KOPT-K1 (cell line): ENCODE measurements around the gene P4HA2.

Experiments
- H3K27ac ChIP-seq: fragments of 200-600 bp; sonication (generic); 2 replicates; pipeline ENCODE4 v1.5.1; 2016; ENCODE audit warnings: antibody characterized with exemption, mild to moderate bottlenecking, low read depth, low read length; ENCODE audit not compliant: poor library complexity, severe bottlenecking
- H3K36me3 ChIP-seq: fragments of 200-600 bp; sonication (generic); 2 replicates; pipeline ENCODE4 v1.5.1; 2017; ENCODE audit warnings: antibody characterized with exemption, mild to moderate bottlenecking, low read length, moderate library complexity; ENCODE audit not compliant: insufficient read depth
- H3K9me3 ChIP-seq: fragments of 200-600 bp; sonication (generic); 2 replicates; pipeline ENCODE4 v1.5.1; 2017; ENCODE audit warnings: antibody characterized with exemption, low read length, mild to moderate bottlenecking; ENCODE audit not compliant: insufficient read depth, poor library complexity, severe bottlenecking

P4HA2 gene

DNA sequence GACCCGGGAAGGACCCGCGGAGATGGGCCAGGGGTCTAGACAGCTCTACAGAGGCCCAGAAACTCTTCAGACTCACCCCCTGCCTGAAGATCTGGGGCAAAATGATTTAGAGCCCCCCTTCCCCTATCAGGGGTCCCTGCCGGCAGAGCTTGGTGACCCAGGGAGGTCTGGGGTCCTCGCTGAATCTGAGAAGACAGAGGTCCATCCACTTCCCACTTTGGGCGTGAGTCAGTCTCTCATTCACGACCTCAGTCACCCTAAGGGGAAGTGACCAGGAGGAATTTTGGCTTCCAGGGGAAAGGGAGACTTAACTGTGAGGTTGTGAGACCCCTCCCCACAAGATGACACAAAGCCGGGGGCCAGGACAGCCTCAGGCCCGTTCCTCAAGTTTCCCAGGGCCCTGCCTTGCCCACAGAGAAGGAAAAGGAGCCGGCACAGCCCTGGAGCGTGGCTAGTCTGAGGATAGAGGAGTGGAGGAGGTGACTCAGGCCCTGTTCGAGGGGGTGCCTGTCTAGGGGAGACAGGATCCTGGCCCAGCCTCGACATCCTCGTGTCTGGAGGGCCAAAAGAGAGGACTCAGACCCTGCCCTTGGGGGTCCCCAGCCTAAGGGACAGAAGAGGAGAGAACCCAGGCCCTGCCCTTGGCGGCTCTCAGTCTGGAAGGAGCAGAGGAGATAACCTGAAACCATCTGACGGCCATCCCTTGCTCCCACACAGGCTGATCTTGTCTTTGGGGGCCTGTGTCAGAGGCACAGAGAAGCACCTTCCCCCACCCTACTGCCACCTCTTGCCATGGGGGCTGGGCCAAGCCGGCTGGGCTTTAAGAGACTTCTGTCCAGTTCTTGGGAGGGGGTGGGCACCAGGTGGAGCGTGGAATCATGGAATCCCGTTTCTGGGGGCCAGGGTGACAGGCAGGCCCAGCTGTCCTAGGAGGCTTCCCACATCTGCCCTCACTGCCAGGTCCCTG lies 30.7 kb upstream of the P4HA2 start:
- Histone ChIP-seq H3K27ac (no peak overlapping the region), H3K36me3 (no peaks in the 10 kb centered on the region), H3K9me3 (no peaks in the 10 kb centered on the region)

GRCh38 chr5:132257131-132258101 lies 29.8 kb upstream of the P4HA2 start, which contains the start of gene PDLIM4:
TSS of gene PDLIM4 (plus strand) at chr5:132257696. CDS start at chr5:132257735, 39 bp downstream.
- Histone ChIP-seq H3K27ac (no peak within 1 kb of the TSS), H3K36me3 (no peaks in the 10 kb centered on the region), H3K9me3 (no peaks in the 10 kb centered on the region)

DNA sequence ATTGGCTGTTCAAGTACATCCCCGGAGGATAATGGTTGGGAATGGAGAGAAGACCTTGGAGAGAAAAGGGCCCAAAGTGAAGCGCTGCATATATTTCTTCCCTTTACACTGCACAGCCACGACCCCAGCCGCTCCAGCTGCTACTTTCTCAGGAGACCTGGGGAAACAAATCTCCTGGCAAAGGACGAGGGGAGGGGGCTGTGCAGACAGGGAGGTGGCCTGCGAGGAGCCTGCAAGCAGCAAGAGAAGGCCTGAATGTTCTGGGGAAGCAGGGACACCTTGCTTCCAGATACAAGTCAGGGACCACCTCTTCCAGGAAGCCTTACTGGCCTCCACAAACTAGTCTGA lies 29.1 kb upstream of the P4HA2 start:
- Histone ChIP-seq H3K36me3 (no peaks in the 10 kb centered on the region), H3K27ac (no peak overlapping the region), H3K9me3 (no peaks in the 10 kb centered on the region)

DNA sequence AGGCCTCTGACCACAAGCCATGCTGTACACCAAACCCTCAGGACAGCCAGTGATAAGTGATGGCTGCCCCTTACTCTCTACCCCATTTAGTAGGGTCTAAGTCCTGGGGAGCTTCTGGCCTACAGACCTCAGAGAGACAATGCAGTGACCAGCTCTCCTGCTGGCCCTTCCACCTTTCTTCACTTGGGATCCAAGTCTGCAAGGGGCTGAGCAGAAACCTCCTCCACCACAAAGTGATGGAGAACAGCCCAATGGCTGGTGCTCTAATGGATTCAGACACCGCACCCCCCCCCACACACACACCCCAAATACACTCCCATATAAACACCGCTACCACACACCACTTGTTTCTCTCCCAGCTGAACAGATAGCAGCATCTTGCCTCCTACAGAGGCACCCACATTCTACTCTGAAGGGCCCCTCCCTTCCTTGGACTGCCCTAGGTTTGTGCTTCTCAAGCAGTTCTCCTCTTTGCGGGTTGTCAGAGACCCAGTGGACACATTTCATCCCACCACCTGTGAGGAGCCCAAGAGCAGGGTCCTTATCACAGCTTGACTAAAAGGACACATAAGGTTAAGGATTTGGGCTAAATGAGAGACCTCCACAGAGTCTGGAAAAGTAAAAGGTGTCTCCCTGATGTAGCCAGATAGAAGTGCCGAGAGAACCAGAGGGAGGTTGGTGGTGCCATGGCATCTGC lies 28.6 kb upstream of the P4HA2 start:
- Histone ChIP-seq H3K27ac (no peak overlapping the region), H3K36me3 (no peaks in the 10 kb centered on the region), H3K9me3 (no peaks in the 10 kb centered on the region)

- no peaks in the 10 kb centered on the region for H3K36me3 ChIP-seq
- H3K9me3 ChIP-seq: no peaks in the 10 kb centered on the region
- no peak overlapping the region for H3K27ac ChIP-seq
Measured at GRCh38 chr5:132254321-132254977, 26.8 kb upstream of the P4HA2 start.

DNA sequence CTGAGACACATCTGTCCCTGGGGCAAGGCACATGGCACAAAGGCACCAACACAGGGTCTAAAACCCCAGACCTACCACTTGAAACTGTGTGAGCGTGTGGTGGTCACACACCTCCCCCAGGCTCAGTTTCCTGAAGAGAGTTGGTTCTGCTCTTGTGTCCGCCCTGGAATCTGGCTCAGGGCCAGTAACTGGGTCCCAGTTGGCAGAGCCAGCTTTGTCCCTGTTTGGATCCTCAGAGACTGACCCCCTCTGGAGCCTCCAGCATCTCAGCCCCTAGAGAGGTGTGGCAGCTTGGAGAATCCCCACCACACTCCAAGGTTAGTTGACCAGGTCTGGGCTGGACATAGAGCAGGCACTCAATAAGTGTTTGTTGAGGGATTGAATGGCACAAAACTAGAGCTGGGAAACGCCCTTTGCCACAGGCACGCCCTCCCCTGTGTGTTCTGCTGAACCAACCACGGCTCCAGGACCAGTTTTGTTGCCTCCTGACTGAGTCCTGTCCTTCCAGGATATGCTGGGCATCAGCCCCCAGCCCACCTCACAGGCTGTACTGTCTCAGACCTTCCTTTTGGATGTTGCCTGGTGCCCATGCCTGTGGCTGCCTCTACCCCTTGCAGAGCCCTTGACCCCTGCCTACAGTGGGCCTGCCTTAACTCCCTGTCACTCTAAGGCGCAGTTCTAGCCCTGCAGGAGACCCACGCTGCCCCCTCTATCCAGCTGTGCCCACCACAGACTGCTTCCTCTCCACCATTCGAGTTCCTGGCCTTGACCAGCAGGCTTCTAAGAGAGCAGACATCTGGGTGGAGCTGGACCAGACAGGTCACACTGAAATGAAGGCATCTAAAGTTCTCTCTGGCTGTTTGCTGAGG lies 26.0 kb upstream of the P4HA2 start:
- no peaks in the 10 kb centered on the region for H3K36me3 ChIP-seq
- no peaks in the 10 kb centered on the region for H3K9me3 ChIP-seq
- no peak overlapping the region for H3K27ac ChIP-seq

DNA sequence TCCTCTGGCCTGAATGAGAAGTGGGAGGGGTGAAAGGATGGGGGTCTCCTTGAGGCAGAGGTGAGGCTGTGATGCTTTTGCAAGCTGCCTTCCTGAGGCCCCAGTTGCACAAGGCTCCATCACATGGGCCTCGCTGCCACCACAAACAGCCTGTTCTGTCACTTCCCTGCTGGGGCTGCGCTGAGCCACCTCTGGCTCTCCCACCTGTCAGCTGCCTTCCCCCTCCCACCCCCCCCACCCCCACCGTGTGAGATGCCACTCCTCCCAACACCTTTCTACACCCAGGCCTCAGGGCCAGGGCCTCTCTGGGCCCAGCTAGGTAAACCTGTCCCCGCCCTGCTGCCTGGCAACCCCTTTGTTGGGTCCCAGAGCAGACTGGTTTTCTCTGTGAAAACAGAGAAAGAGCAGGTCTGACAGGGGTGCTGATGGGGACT lies 25.4 kb upstream of the P4HA2 start:
- Histone ChIP-seq H3K27ac (no peak overlapping the region), H3K9me3 (no peaks in the 10 kb centered on the region)

GRCh38 chr5:132251220-132251725 lies 23.6 kb upstream of the P4HA2 start:
- Histone ChIP-seq H3K36me3 (no peaks in the 10 kb centered on the region), H3K27ac (no peak overlapping the region), H3K9me3 (peaks cover 8% of the 10 kb centered on the region)

More for the DNA sequence above, 25.4 kb upstream of the P4HA2 start:
- H3K36me3 ChIP-seq: no peaks in the 10 kb centered on the region

DNA sequence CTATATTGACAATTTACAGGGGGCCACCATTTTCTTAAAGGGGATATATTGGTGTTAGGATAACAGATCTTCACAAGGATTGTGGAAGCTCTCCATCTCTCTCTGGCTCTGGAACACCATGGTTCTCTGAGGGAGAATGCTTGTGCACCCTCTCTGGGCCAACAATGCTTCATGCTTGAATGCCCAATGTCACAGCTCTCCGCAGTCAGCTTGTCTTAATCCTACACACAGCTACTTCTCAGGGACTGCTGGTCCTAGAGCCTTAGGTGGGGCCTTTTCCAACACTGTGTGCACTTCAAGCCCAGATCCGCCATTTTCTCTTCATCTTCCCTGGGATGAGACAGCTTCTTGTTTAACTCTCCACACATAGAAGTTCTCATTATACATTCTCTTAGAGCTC lies 22.9 kb upstream of the P4HA2 start:
- H3K36me3 ChIP-seq: no peaks in the 10 kb centered on the region
- no peak overlapping the region for H3K27ac ChIP-seq
- H3K9me3 ChIP-seq: peaks cover 13% of the 10 kb centered on the region

GRCh38 chr5:132246806-132247205 lies 19.2 kb upstream of the P4HA2 start:
- Histone ChIP-seq H3K9me3 (peaks cover 27% of the 10 kb centered on the region), H3K36me3 (no peaks in the 10 kb centered on the region), H3K27ac (no peak overlapping the region)

- H3K9me3 ChIP-seq: peaks cover 27% of the 10 kb centered on the region
- H3K27ac ChIP-seq: no peak overlapping the region
- H3K36me3 ChIP-seq: no peaks in the 10 kb centered on the region
Measured at GRCh38 chr5:132245593-132245992, 17.9 kb upstream of the P4HA2 start.

DNA sequence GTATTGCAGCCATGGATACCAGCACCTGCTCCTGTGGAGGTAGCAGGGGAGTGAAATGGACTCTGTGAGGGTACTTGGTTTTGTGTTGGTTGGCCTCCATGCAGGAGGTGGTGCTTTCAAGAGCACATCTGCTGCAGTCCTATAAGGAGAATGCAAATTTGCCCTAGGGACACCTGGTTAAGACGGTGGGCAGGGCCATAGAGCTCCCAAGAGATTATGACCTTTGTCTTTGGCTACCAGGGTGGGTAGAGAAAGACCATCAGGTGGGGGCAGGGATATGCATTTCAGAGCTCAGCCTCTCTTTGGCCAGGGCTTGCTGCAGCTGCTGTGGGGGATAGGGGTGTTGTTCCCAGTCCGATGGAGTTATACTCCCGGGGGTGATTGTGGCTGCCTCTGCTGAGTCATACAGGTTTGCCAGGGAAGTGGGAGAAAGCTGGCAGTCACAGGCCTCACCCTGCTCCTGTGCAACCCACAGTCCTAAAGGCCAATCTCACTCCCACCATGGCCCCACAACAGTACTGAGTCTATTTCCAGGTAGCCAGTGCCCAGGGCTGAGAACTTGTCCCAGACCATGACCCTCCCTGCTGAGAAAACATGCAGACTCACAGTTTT lies 15.8 kb upstream of the P4HA2 start:
- Histone ChIP-seq H3K9me3 (peaks cover 27% of the 10 kb centered on the region), H3K27ac (no peak overlapping the region), H3K36me3 (no peaks in the 10 kb centered on the region)

DNA sequence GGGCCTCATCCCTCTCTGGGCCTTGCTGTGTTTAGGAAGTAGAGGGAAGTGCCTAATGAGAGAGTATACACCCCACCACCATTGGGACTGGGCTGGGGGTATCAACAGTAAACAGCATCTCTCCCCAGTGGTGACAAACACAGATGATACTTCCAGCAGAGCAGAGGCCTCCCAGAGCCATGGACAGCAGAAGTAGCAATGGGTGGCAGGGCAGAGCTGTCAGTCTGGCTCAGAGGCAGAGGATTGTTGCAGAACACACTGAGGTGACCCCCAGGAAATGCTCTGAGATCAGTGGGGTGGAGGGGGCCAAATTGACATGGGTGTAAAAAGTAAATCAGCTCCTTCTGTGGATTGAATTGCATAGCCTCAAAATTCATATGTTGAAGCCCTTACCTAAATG lies 12.1 kb upstream of the P4HA2 start:
- Histone ChIP-seq H3K9me3 (peaks cover 14% of the 10 kb centered on the region), H3K36me3 (no peaks in the 10 kb centered on the region), H3K27ac (no peak overlapping the region)
